ENCODE measurements around the gene UBE2C. TPM values are rescaled to one million over a fixed set of nuclear protein-coding genes. Genes with fewer than 3 reads are reported as not detected.
A peak's percentile ranks its signal among the peaks of the same experiment; 100 is the strongest.

UBE2C gene
- total RNA-seq, 1 donor from 2014 or later = 69.0 TPM

DNA sequence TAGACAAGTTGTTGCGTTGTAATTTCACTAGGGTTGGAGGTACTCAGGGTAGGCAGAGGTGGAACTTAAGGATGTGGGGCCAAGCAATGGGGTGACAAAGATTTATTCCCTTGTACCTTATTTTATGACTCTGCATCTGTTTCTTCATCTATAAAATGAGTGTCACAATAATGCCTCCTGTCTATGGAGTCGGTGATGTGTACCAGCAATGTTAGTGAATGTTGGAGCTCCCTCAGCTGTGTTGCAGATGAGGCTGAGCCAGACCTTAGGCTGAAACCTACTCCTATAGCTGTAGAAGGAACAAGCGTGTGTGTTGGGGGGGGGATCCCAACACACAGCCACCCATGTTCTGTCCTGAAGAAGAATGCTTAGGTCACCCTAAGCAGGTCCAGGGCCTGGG is 4.5 kb downstream of the UBE2C start:
- no peak for TF ChIP-seq CTCF (IDR thresholded peaks at IDR 0.05; ENCODE audit: unreplicated experiment)
- Mint-ChIP-seq H3K36me3 (ENCODE audit: insufficient read depth) (peaks cover 5% of the 10 kb centered on the region), H3K27ac (peak overlapping the region; percentile 7), H3K4me3 (ENCODE audit: low read depth) (no peak overlapping the region), H3K9me3 (ENCODE audit: low read depth) (no peaks in the 10 kb centered on the region), H3K4me1 (ENCODE audit: low read depth) (peaks cover 14% of the 10 kb centered on the region), H3K27me3 (peaks cover 5% of the 10 kb centered on the region)
- no peak for DNase-seq (ENCODE audit: low spot score, unreplicated experiment)

DNA sequence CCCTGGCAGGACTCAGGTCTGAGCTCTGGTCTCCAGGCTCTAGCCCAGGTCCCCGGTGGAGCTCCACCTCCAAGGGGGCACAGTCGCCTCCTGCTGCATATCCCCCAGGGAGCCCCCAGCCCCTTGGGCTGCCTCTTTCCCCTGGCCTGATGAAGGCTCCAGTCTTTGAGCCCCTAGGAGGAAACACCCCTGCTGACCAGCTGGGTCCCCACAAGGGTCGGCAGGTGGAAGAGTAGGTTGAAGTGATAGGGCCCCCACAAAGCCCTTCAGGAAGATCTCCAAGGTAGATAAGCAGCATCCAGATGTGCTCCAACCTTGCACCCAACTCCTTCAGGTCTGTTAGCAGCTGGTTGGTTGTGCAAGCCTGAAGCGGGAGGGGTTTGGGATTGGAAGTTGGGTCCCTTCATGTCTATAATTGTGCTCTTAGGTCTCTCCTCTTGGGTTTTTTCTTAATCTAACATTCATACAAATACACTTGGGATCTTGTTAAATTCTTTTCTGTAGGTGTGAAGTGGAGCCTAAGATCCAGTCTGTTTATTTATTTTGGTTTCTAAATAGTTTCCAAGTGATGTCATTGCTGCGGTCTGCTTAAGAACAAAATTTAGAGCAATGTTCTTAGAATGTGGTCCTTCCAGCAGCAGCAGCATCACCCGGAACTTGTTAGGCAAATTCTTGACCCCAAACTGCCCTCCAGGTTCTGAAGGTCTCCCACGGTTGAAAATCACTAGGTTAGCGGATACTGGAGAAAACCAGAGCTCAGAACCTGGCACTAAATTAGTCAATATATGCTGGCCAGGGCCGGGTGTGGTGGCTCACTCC is 5.1 kb downstream of the UBE2C start:
- no peak overlapping the region for H3K4me3 Mint-ChIP-seq (ENCODE audit: low read depth)
- no peak for TF ChIP-seq CTCF (IDR thresholded peaks at IDR 0.05; ENCODE audit: unreplicated experiment)
- H3K27me3 Mint-ChIP-seq = peaks cover 11% of the 10 kb centered on the region
- H3K27ac Mint-ChIP-seq = no peak overlapping the region
- H3K9me3 Mint-ChIP-seq (ENCODE audit: low read depth) = no peaks in the 10 kb centered on the region
- peaks cover 14% of the 10 kb centered on the region for H3K4me1 Mint-ChIP-seq (ENCODE audit: low read depth)
- no peak for DNase-seq (ENCODE audit: low spot score, unreplicated experiment)
- H3K36me3 Mint-ChIP-seq (ENCODE audit: insufficient read depth) = peaks cover 2% of the 10 kb centered on the region

DNA sequence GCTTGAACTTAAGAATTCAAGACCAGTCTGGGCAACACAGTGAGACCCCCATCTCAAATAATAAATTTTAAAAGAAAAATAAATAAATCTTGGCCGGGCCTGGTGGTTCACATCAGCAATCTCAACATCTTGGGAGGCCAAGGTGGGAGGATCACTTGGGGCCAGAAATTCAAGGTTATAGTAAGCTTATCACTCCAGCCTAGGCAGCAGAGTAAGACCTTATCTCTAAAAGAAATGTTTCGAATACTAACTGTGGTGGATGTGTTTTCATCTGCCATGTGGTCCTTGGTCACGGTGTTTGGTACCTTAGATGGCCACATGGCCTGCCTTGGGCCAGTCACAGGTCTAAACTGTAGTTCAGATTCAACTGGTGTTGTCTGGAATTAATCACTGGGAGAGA is 5.8 kb downstream of the UBE2C start:
- TF ChIP-seq CTCF (IDR thresholded peaks at IDR 0.05; ENCODE audit: unreplicated experiment) = no peak
- Mint-ChIP-seq H3K4me3 (ENCODE audit: low read depth) (no peak overlapping the region), H3K27me3 (peaks cover 15% of the 10 kb centered on the region), H3K36me3 (ENCODE audit: insufficient read depth) (peaks cover 2% of the 10 kb centered on the region), H3K27ac (no peak overlapping the region), H3K4me1 (ENCODE audit: low read depth) (peaks cover 8% of the 10 kb centered on the region), H3K9me3 (ENCODE audit: low read depth) (no peaks in the 10 kb centered on the region)
- DNase-seq (ENCODE audit: low spot score, unreplicated experiment) = no peak

- Mint-ChIP-seq H3K9me3 (ENCODE audit: low read depth) (no peaks in the 10 kb centered on the region), H3K36me3 (ENCODE audit: insufficient read depth) (peaks cover 2% of the 10 kb centered on the region), H3K27me3 (peaks cover 27% of the 10 kb centered on the region), H3K4me1 (ENCODE audit: low read depth) (peaks cover 2% of the 10 kb centered on the region), H3K4me3 (ENCODE audit: low read depth) (no peak overlapping the region), H3K27ac (no peak overlapping the region)
- DNase-seq (ENCODE audit: low spot score, unreplicated experiment) = no peak
- TF ChIP-seq CTCF (IDR thresholded peaks at IDR 0.05; ENCODE audit: unreplicated experiment) = no peak
Measured at GRCh38 chr20:45819466-45819865, 7.0 kb downstream of the UBE2C start.

GRCh38 chr20:45821947-45822346 is 9.5 kb downstream of the UBE2C start:
- Mint-ChIP-seq H3K36me3 (ENCODE audit: insufficient read depth) (no peaks in the 10 kb centered on the region), H3K27ac (no peak overlapping the region), H3K9me3 (ENCODE audit: low read depth) (no peaks in the 10 kb centered on the region), H3K27me3 (peaks cover 31% of the 10 kb centered on the region), H3K4me1 (ENCODE audit: low read depth) (no peaks in the 10 kb centered on the region), H3K4me3 (ENCODE audit: low read depth) (no peak overlapping the region)
- no peak for DNase-seq (ENCODE audit: low spot score, unreplicated experiment)
- no peak for TF ChIP-seq CTCF (IDR thresholded peaks at IDR 0.05; ENCODE audit: unreplicated experiment)
